Measurements from ENCODE around the gene RB1. TPM values are rescaled to one million over a fixed set of nuclear protein-coding genes. Genes with fewer than 3 reads are reported as not detected.
A peak's percentile ranks its signal among the peaks of the same experiment; 100 is the strongest.
"Not testable (repeated sequence)": the region's sequence is repeated elsewhere in the genome, so short reads cannot be mapped to it uniquely, and the experiment has no call there.

RB1 gene
- total RNA-seq, 1 donor from 2014 or later = 28.6 TPM

GRCh38 chr13:48448285-48448958 is 144.9 kb downstream of the RB1 start:
- DNase-seq (ENCODE audit: low read depth in 2 of 2) = no peak

GRCh38 chr13:48448959-48449614 is 145.5 kb downstream of the RB1 start:
- peak; percentile 51 to 70 for DNase-seq (ENCODE audit: low read depth in 2 of 2)

- DNase-seq (ENCODE audit: low read depth in 2 of 2) = no peak
These were observed 146.1 kb downstream of the RB1 start for GRCh38 chr13:48449656-48450055.

GRCh38 chr13:48451196-48451595 is 147.6 kb downstream of the RB1 start:
- not testable (repeated sequence) for DNase-seq (ENCODE audit: low read depth in 2 of 2)

- DNase-seq (ENCODE audit: low read depth in 2 of 2) = no peak
These were observed 153.0 kb downstream of the RB1 start for GRCh38 chr13:48456546-48456945.

GRCh38 chr13:48457578-48458242 is 154.2 kb downstream of the RB1 start:
- DNase-seq (ENCODE audit: low read depth in 2 of 2) = no peak

GRCh38 chr13:48475230-48475629 is 171.7 kb downstream of the RB1 start:
- no peak for DNase-seq (ENCODE audit: low read depth in 2 of 2)

GRCh38 chr13:48476215-48476614 is 172.7 kb downstream of the RB1 start:
- DNase-seq (ENCODE audit: low read depth in 2 of 2) = no peak

GRCh38 chr13:48476686-48477085 is 173.1 kb downstream of the RB1 start:
- no peak for DNase-seq (ENCODE audit: low read depth in 2 of 2)

GRCh38 chr13:48477191-48477855 is 173.8 kb downstream of the RB1 start:
- no peak for DNase-seq (ENCODE audit: low read depth in 2 of 2)

GRCh38 chr13:48478391-48478790 is 174.8 kb downstream of the RB1 start:
- DNase-seq (ENCODE audit: low read depth in 2 of 2) = no peak

GRCh38 chr13:48483575-48483974 is 180.0 kb downstream of the RB1 start:
- DNase-seq (ENCODE audit: low read depth in 2 of 2) = no peak

- no peak for DNase-seq (ENCODE audit: low read depth in 2 of 2)
These were observed 181.9 kb downstream of the RB1 start for GRCh38 chr13:48485432-48485831.

- DNase-seq (ENCODE audit: low read depth in 2 of 2) = no peak
These were observed 182.8 kb downstream of the RB1 start for GRCh38 chr13:48486362-48486761.

GRCh38 chr13:48486836-48487235 is 183.3 kb downstream of the RB1 start:
- no peak for DNase-seq (ENCODE audit: low read depth in 2 of 2)

GRCh38 chr13:48487968-48488367 is 184.4 kb downstream of the RB1 start:
- no peak for DNase-seq (ENCODE audit: low read depth in 2 of 2)

- no peak for DNase-seq (ENCODE audit: low read depth in 2 of 2)
These were observed 185.4 kb downstream of the RB1 start for GRCh38 chr13:48488995-48489394.

GRCh38 chr13:48489666-48490065 is 186.1 kb downstream of the RB1 start:
- DNase-seq (ENCODE audit: low read depth in 2 of 2) = no peak

- no peak for DNase-seq (ENCODE audit: low read depth in 2 of 2)
These were observed 186.7 kb downstream of the RB1 start for GRCh38 chr13:48490241-48490640.

GRCh38 chr13:48491423-48492095 is 188.0 kb downstream of the RB1 start:
- DNase-seq (ENCODE audit: low read depth in 2 of 2) = no peak

GRCh38 chr13:48492096-48492440 is 188.5 kb downstream of the RB1 start:
- DNase-seq (ENCODE audit: low read depth in 2 of 2) = no peak
